HG02763 (cell line): ENCODE data around the gene RFT1.

Experiments
- ATAC-seq: cut with Tn5 transposase; IDR thresholded peaks from one replicate; pipeline ENCODE4 v1.9.1; 2021; ENCODE audit warnings: mild to moderate bottlenecking, moderate library complexity; ENCODE audit not compliant: unreplicated experiment

RFT1 gene

GRCh38 chr3:53150247-53151085 lies 20.2 kb upstream of the RFT1 start:
- ATAC-seq = no peak

GRCh38 chr3:53149699-53150098 lies 19.5 kb upstream of the RFT1 start:
- ATAC-seq = no peak

GRCh38 chr3:53149006-53149690 lies 18.9 kb upstream of the RFT1 start:
- no peak for ATAC-seq

- no peak for ATAC-seq
These were observed 17.7 kb upstream of the RFT1 start for GRCh38 chr3:53147903-53148400.

GRCh38 chr3:53147151-53147902 lies 17.1 kb upstream of the RFT1 start:
- ATAC-seq = no peak

GRCh38 chr3:53146319-53146891 lies 16.2 kb upstream of the RFT1 start:
- no peak for ATAC-seq

- ATAC-seq = no peak
These were observed 15.5 kb upstream of the RFT1 start for GRCh38 chr3:53145713-53146080.

GRCh38 chr3:53144862-53145712 lies 14.9 kb upstream of the RFT1 start:
- no peak for ATAC-seq

- ATAC-seq = no peak
These were observed 14.2 kb upstream of the RFT1 start for GRCh38 chr3:53144446-53144845.

GRCh38 chr3:53142986-53143385 lies 12.8 kb upstream of the RFT1 start:
- ATAC-seq = no peak

GRCh38 chr3:53140847-53141845 lies 10.9 kb upstream of the RFT1 start:
- no peak for ATAC-seq

GRCh38 chr3:53139906-53140846 lies 9.9 kb upstream of the RFT1 start:
- ATAC-seq = no peak

GRCh38 chr3:53137835-53138446 lies 7.7 kb upstream of the RFT1 start:
- ATAC-seq = no peak

GRCh38 chr3:53137221-53137620 lies 7.0 kb upstream of the RFT1 start:
- no peak for ATAC-seq

GRCh38 chr3:53134631-53135232 lies 4.5 kb upstream of the RFT1 start:
- peak; percentile 54 for ATAC-seq

- ATAC-seq = no peak
These were observed 2.1 kb upstream of the RFT1 start for GRCh38 chr3:53132347-53132746.

GRCh38 chr3:53131096-53131495 lies 861 bp upstream of the RFT1 start:
- ATAC-seq = no peak
